ACC112 (cell line): ENCODE data around the gene CNNM4.

Experiments
- H2AFZ ChIP-seq: fragments of 200-600 bp; sonication (generic); one replicate; pipeline ENCODE4 v1.6.0; 2017; ENCODE audit warnings: antibody characterized with exemption, low read length; ENCODE audit not compliant: unreplicated experiment
- H3K27ac ChIP-seq: fragments of 200-600 bp; sonication (generic); 2 replicates; pipeline ENCODE4 v1.5.1; 2014; ENCODE audit warnings: low read depth, mild to moderate bottlenecking, antibody characterized with exemption, low read length, moderate library complexity
- H3K27me3 ChIP-seq: fragments of 200-600 bp; sonication (generic); 2 replicates; pipeline ENCODE4 v1.6.1; 2014; ENCODE audit warnings: mild to moderate bottlenecking, antibody characterized with exemption, low read length, moderate library complexity, mixed read lengths; ENCODE audit not compliant: insufficient read depth
- H3K36me3 ChIP-seq: fragments of 200-600 bp; sonication (generic); 2 replicates; pipeline ENCODE4 v1.6.1; 2016; ENCODE audit warnings: mild to moderate bottlenecking, antibody characterized with exemption, low read length, moderate library complexity, mixed read lengths; ENCODE audit not compliant: insufficient read depth
- H3K4me1 ChIP-seq: fragments of 200-600 bp; sonication (generic); one replicate; pipeline ENCODE4 v1.6.1; 2016; ENCODE audit warnings: low read length, mixed read lengths; ENCODE audit not compliant: insufficient read depth, unreplicated experiment, control insufficient read depth
- H3K4me3 ChIP-seq: fragments of 200-600 bp; sonication (generic); 2 replicates; pipeline ENCODE4 v1.5.1; 2014; ENCODE audit warnings: mild to moderate bottlenecking, low read depth, low read length
- H3K79me2 ChIP-seq: fragments of 200-600 bp; sonication (generic); one replicate; pipeline ENCODE4 v1.6.0; 2016; ENCODE audit warnings: low read length; ENCODE audit not compliant: control insufficient read depth, unreplicated experiment, insufficient read depth

CNNM4 gene

GRCh38 chr2:96823198-96823597 lies 62.5 kb downstream of the CNNM4 start:
- Histone ChIP-seq H3K4me1 (no peaks in the 10 kb centered on the region), H3K36me3 (no peaks in the 10 kb centered on the region), H2AFZ (no peak overlapping the region), H3K27ac (no peak overlapping the region), H3K4me3 (no peak overlapping the region), H3K79me2 (no peaks in the 10 kb centered on the region), H3K27me3 (no peaks in the 10 kb centered on the region)

DNA sequence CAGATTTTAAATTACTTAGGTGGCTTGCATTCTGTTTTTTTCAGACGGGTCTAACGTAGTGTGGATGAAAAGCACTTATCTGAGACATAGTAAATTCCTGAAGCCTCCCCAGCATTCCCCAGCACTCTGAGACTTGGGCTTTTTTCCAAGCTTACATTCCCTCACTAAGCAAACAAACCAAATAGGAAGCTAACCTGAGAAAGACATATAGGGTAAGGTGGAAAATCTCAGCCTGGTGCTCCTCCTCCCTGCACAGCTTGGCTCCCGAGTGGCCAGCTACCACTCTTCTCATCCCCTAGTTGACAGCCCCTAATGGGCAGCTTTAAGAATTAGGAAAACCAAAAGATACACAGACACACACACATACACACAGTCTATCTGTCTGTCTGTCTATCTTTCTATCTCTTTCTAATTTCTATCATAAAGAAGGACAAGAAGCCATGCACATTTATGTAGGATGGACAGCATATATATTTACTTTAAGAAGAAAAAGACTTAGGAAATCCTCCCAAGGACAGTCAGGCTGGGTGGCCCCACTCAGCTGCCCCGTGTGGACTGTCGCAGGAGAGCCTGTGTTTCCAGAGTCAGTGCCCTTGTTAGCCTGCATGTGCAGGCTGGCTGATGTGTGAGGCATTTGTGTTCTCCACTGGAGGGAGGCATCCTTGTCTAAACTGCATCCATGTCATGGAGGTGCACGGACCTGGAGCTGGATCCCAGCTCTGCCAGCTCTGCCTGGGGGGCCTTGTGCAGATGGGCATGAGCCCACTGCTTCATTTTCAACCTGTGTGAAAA lies 63.6 kb downstream of the CNNM4 start:
- Histone ChIP-seq H3K4me3 (no peak overlapping the region), H3K27me3 (no peaks in the 10 kb centered on the region), H3K27ac (no peak overlapping the region), H3K36me3 (no peaks in the 10 kb centered on the region), H3K79me2 (no peaks in the 10 kb centered on the region), H3K4me1 (no peaks in the 10 kb centered on the region), H2AFZ (no peak overlapping the region)

- H3K4me3 ChIP-seq: no peak overlapping the region
- H3K79me2 ChIP-seq: no peaks in the 10 kb centered on the region
- no peak overlapping the region for H2AFZ ChIP-seq
- H3K36me3 ChIP-seq: no peaks in the 10 kb centered on the region
- no peaks in the 10 kb centered on the region for H3K27me3 ChIP-seq
- H3K27ac ChIP-seq: no peak overlapping the region
- no peaks in the 10 kb centered on the region for H3K4me1 ChIP-seq
Observed at GRCh38 chr2:96825057-96825456, 64.4 kb downstream of the CNNM4 start.

DNA sequence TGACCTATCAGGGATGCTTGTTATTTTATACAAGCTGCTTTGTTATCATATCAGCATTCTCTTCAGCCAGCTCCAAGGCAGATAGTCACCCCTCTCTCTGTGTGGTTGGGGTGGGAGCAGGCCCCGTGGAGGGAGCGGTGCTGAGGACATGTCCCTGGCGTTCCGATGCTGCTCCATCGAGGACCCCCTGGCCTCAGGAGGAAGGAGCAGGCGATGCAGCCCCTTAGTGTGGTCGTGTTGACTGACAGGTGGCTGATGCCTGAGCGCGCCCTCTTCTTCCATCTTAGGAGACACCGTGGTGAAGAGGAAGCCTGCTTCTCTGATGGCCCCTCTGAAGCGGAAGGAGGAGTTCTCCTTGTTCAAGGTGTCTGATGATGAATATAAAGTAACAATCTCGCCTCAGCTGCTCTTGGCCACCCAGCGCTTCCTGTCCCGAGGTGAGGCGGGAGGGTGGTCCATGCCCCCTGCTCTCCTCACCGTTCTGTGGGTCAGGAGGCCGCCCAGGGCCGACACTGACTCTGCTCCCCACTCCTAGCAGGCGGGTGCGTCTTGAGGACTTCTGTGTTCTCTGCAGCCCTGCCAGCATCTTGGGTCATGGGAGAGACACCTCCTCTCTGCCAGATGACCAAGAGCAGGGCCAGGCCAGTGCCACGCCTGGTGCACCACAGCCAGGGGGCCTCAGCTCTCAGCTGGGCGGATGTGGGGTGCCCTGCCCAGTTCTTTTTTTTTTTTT lies 66.0 kb downstream of the CNNM4 start:
- H2AFZ ChIP-seq: no peak overlapping the region
- H3K79me2 ChIP-seq: no peaks in the 10 kb centered on the region
- no peaks in the 10 kb centered on the region for H3K27me3 ChIP-seq
- no peak overlapping the region for H3K27ac ChIP-seq
- H3K36me3 ChIP-seq: no peaks in the 10 kb centered on the region
- H3K4me1 ChIP-seq: no peaks in the 10 kb centered on the region
- no peak overlapping the region for H3K4me3 ChIP-seq

- no peaks in the 10 kb centered on the region for H3K79me2 ChIP-seq
- no peaks in the 10 kb centered on the region for H3K27me3 ChIP-seq
- no peak overlapping the region for H2AFZ ChIP-seq
- no peaks in the 10 kb centered on the region for H3K4me1 ChIP-seq
- no peak overlapping the region for H3K27ac ChIP-seq
- no peaks in the 10 kb centered on the region for H3K36me3 ChIP-seq
- H3K4me3 ChIP-seq: no peak overlapping the region
Observed at GRCh38 chr2:96828436-96828835, 67.7 kb downstream of the CNNM4 start.

DNA sequence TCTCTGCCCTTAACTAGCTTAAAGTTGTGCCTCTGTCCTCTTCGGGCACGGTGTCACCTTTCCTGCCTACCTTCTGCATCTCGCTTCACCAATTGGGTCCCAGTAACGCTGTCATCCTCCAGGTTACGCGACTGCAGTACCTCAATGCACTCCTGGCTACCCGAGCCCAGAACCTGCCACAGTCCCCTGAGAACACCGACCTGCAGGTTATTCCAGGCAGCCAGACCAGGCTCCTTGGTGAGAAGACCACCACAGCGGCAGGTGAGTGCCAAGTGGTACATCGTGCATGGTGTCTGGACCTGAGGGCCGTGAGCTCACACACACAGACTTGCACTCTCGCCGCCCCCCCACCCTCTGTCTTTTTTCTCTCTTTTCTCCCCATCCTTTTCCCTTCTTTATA lies 68.2 kb downstream of the CNNM4 start:
- no peaks in the 10 kb centered on the region for H3K36me3 ChIP-seq
- no peak overlapping the region for H2AFZ ChIP-seq
- H3K27me3 ChIP-seq: no peaks in the 10 kb centered on the region
- no peaks in the 10 kb centered on the region for H3K79me2 ChIP-seq
- H3K4me1 ChIP-seq: no peaks in the 10 kb centered on the region
- no peak overlapping the region for H3K27ac ChIP-seq
- no peak overlapping the region for H3K4me3 ChIP-seq

DNA sequence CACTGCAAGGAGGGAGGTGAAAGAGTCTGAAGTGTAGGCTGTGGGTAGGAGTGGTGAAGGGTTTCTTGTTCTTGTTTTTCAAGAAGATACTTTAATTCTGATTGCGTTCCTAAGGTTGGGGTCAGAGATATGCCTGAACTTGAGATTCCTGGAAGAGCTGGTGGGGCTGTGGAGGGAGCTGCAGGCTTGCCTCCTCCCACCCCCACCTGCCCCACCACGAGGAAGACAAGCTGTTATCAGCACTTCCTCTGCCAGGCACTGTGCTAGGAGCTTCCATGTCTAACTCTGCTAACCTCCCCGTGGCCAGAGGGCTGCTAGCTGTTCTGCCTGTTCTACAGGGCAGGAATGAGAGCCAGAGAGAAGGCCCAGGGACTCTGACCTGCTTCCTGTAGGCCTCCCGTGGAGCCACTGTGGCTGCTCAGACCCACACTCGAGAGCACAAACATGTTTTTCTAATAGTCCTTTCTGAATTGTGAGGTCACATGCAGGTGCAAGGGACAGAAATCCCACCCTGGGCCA lies 69.4 kb downstream of the CNNM4 start:
- no peaks in the 10 kb centered on the region for H3K36me3 ChIP-seq
- H3K27me3 ChIP-seq: no peaks in the 10 kb centered on the region
- H3K79me2 ChIP-seq: no peaks in the 10 kb centered on the region
- no peak overlapping the region for H2AFZ ChIP-seq
- H3K4me3 ChIP-seq: no peak overlapping the region
- no peaks in the 10 kb centered on the region for H3K4me1 ChIP-seq
- no peak overlapping the region for H3K27ac ChIP-seq

DNA sequence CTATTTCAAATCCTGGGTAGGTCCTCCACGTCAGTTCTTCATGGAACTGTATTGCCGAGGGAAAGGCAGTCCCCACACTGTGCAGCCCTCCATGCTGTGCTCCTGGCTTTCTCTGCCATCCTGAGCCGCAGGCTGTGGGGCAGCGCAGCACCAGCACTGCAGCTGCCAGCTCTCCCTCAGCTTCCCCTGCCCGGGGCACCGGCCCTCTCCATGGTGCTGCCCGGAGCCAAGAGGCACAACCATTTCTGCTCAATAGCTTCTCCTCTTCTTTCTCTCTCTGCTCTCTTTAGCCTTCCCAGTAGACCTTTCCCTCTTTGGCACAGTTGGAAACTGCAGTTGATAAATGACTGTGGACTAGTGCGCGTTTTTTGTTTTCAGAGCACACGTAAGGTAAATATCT lies 71.0 kb downstream of the CNNM4 start:
- Histone ChIP-seq H3K27ac (no peak overlapping the region), H3K36me3 (no peaks in the 10 kb centered on the region), H3K4me1 (no peaks in the 10 kb centered on the region), H3K27me3 (no peaks in the 10 kb centered on the region), H3K79me2 (no peaks in the 10 kb centered on the region), H3K4me3 (no peak overlapping the region), H2AFZ (no peak overlapping the region)

GRCh38 chr2:96832408-96832753 lies 71.7 kb downstream of the CNNM4 start:
- no peaks in the 10 kb centered on the region for H3K4me1 ChIP-seq
- no peaks in the 10 kb centered on the region for H3K79me2 ChIP-seq
- H2AFZ ChIP-seq: no peak overlapping the region
- no peaks in the 10 kb centered on the region for H3K36me3 ChIP-seq
- H3K27ac ChIP-seq: no peak overlapping the region
- no peaks in the 10 kb centered on the region for H3K27me3 ChIP-seq
- H3K4me3 ChIP-seq: no peak overlapping the region

- no peak overlapping the region for H2AFZ ChIP-seq
- no peaks in the 10 kb centered on the region for H3K79me2 ChIP-seq
- no peaks in the 10 kb centered on the region for H3K36me3 ChIP-seq
- no peak overlapping the region for H3K27ac ChIP-seq
- no peak overlapping the region for H3K4me3 ChIP-seq
- H3K4me1 ChIP-seq: no peaks in the 10 kb centered on the region
- no peaks in the 10 kb centered on the region for H3K27me3 ChIP-seq
Observed at GRCh38 chr2:96832754-96833507, 72.2 kb downstream of the CNNM4 start.
